Common myeloid progenitor, CD34-positive (primary cell): ENCODE measurements around the gene OR13J1.
A peak's percentile ranks its signal among the peaks of the same experiment; 100 is the strongest.
"Not testable (repeated sequence)": the region's sequence is repeated elsewhere in the genome, so short reads cannot be mapped to it uniquely, and the experiment has no call there.

Source experiments
- CTCF ChIA-PET: fragments of 350-600 bp; sonication (Branson Sonifier 250); formaldehyde crosslinking; loops from one replicate; lab custom pipeline; 2021; ENCODE audit warnings: antibody characterized with exemption; lab: Charles Lee
- POLR2A ChIA-PET: fragments of 350-600 bp; sonication (Branson Sonifier 250); formaldehyde crosslinking; loops from one replicate; lab custom pipeline; 2021; ENCODE audit warnings: antibody characterized with exemption; lab: Charles Lee
- DNase-seq, 3 donors: peaks; one replicate each; pipeline versions ENCODE4 v3.0.0 to v3.0.0-alpha.2; 2013
- H3K27ac ChIP-seq, 2 experiments: 1 replicate in 1 of 2; 2 replicates in 1 of 2; pipeline ENCODE4 v1.7.0; 2013; ENCODE audit warnings: inconsistent platforms in 2 of 2, low read length in 2 of 2, mild to moderate bottlenecking in 2 of 2, low read depth in 1 of 2, moderate library complexity in 1 of 2; ENCODE audit not compliant: severe bottlenecking in 2 of 2, insufficient read depth in 1 of 2, poor library complexity in 1 of 2
- H3K27me3 ChIP-seq, 5 experiments: replicated peaks in 2 of 5; 1 replicate in 3 of 5; 2 replicates in 2 of 5; pipeline versions ENCODE4 v1.6.1 to v1.7.0; 2013; ENCODE audit warnings: low read length in 4 of 5, mild to moderate bottlenecking in 2 of 5, moderate library complexity in 2 of 5, inconsistent platforms in 1 of 5; ENCODE audit not compliant: insufficient read depth in 5 of 5, control insufficient read depth in 4 of 5
- H3K36me3 ChIP-seq, 4 experiments: 1 replicate in 2 of 4; 2 replicates in 2 of 4; pipeline versions ENCODE4 v1.6.1 to v1.7.0; 2013; ENCODE audit warnings: low read length in 3 of 4, control low read depth in 1 of 4, mild to moderate bottlenecking in 1 of 4; ENCODE audit not compliant: control insufficient read depth in 4 of 4, insufficient read depth in 4 of 4
- H3K4me1 ChIP-seq, 4 experiments: 1 replicate in 3 of 4; 2 replicates in 1 of 4; pipeline versions ENCODE4 v1.6.1 to v1.7.1; 2013; ENCODE audit warnings: low read length in 3 of 4, mild to moderate bottlenecking in 3 of 4, control low read depth in 1 of 4, inconsistent platforms in 1 of 4, moderate library complexity in 1 of 4; ENCODE audit not compliant: control insufficient read depth in 4 of 4, insufficient read depth in 4 of 4; ENCODE audit errors: control extremely low read depth in 1 of 4
- H3K4me3 ChIP-seq, 7 experiments: 1 replicate in 4 of 7; 2 replicates in 3 of 7; pipeline versions ENCODE4 v1.5.1 to v1.7.0; 2013; ENCODE audit warnings: mild to moderate bottlenecking in 7 of 7, low read length in 6 of 7, moderate library complexity in 6 of 7, inconsistent platforms in 2 of 7, low read depth in 2 of 7, control low read depth in 1 of 7; ENCODE audit not compliant: insufficient read depth in 4 of 7, control insufficient read depth in 1 of 7; ENCODE audit errors: extremely low read depth in 1 of 7
- H3K9me3 ChIP-seq, 5 experiments: 1 replicate in 4 of 5; 2 replicates in 1 of 5; pipeline versions ENCODE4 v1.6.1 to v1.7.1; 2013; ENCODE audit warnings: low read length in 4 of 5, mild to moderate bottlenecking in 2 of 5, inconsistent platforms in 1 of 5, low read depth in 1 of 5, moderate library complexity in 1 of 5; ENCODE audit not compliant: control insufficient read depth in 4 of 5, insufficient read depth in 2 of 5; ENCODE audit errors: control extremely low read depth in 1 of 5
- WGBS: methylation state at CpG from one replicate; pipeline ENCODE4 v1.1.5; 2013; ENCODE audit not compliant: insufficient coverage; 5-methylcytosine and 5-hydroxymethylcytosine counted together

OR13J1 gene

DNA sequence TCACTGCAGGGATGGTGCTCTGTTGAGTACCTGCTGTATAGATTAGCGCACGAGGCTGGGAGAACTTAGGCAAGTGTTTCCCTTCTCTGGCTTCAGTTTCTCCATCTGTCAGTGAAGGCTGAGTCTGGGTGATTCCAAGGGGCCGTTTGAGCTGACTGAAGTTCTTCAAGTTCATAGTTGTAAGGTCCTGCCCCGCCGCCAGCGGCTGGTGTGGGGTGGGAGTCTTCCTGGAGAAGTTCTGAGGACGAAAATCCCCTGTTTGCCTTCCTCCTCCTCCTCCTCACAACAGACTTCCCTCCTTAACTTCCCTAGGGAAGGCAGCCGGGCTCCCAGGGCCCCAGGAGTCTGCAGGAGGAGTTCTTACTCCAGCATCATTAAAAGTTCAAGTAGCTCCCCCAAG, 34.1 kb upstream of the OR13J1 start:
- Histone ChIP-seq H3K9me3 (no peaks in the 10 kb centered on the region), H3K36me3 (no peaks in the 10 kb centered on the region), H3K4me1 (peaks cover 2 to 39% (median 26%) of the 10 kb centered on the region in 4 experiments), H3K27me3 (peaks cover 0 to 3% (median 0%) of the 10 kb centered on the region in 5 experiments), H3K4me3 (no peak overlapping the region), H3K27ac (no peak overlapping the region)
- WGBS = 85% methylated on average over 3 of the region's 8 CpGs
- ChIA-PET CTCF (interaction anchor here (1.3 to 9.6 kb wide), 4 partner anchors 13 to 114 kb away, joined by 3 to 104 read pairs (median 13); no protein-coding TSS in a partner anchor), POLR2A (no interaction called here)
- no peak for DNase-seq

GRCh38 chr9:35903049-35903448, 32.8 kb upstream of the OR13J1 start:
- no peaks in the 10 kb centered on the region for H3K36me3 ChIP-seq
- 58% methylated on average over 2 of the region's 3 CpGs for WGBS
- no peak overlapping the region for H3K4me3 ChIP-seq
- ChIA-PET CTCF (interaction anchor here (0.7 to 9.6 kb wide), 22 partner anchors 9 to 221 kb away, joined by 3 to 104 read pairs (median 4); no protein-coding TSS in a partner anchor), POLR2A (no interaction called here)
- peaks cover 0 to 26% (median 13%) of the 10 kb centered on the region in 4 experiments for H3K4me1 ChIP-seq
- peak; percentile 49 to 69 (median 69) for DNase-seq
- H3K27ac ChIP-seq = no peak overlapping the region
- no peaks in the 10 kb centered on the region for H3K9me3 ChIP-seq
- peaks cover 0 to 3% (median 0%) of the 10 kb centered on the region in 5 experiments for H3K27me3 ChIP-seq

DNA sequence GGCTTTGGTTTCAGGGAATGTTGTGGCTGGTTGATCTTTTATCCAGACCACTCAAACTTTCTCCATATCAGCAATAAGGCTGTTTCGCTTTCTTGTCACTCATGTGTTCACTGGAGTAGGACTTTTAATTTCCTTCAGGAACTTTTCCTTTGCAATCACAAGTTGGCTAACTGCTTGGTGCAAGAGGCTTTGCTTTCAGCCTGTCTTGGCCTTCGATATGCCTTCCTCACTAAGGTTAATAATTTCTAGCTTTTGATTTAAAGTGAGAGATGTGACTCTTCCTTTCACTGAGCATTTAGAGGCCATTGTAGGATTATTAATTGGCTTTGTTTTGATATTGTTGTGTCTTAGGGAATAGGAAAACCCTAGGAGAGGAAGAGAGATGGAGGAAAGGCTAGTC, 28.8 kb upstream of the OR13J1 start:
- POLR2A ChIA-PET = no interaction called here
- CTCF ChIA-PET = interaction anchor here (1.2 to 3.1 kb wide), 4 partner anchors 12 to 56 kb away, joined by 3 to 16 read pairs (median 9); no protein-coding TSS in a partner anchor
- WGBS = 80% methylated on average over 1 of the region's 2 CpGs

DNA sequence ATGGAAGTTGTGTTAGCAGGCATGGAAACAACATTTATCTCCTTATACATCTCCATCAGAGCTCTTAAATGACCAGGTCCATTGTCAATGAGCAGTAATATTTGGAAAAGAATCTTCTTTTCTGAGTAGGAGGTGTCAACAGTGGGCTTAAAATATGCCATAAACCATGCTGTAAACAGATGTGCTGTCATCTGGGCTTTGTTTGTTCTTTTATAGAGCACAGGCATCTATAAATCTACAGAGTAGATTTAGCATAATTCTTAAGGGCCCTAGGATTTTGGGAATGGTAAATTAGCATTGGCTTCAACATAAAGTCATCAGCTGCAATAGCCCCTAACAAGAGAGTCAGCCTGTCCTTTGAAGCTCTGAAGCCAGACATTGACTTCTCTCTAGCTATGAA, 28.1 kb upstream of the OR13J1 start:
- DNase-seq = no peak
- Histone ChIP-seq H3K4me1 (peaks cover 0 to 2% (median 0%) of the 10 kb centered on the region in 4 experiments), H3K27me3 (peaks cover 0 to 5% (median 3%) of the 10 kb centered on the region in 5 experiments), H3K27ac (no peak overlapping the region), H3K36me3 (no peaks in the 10 kb centered on the region), H3K4me3 (no peak overlapping the region), H3K9me3 (no peaks in the 10 kb centered on the region)
- CTCF ChIA-PET = interaction anchor here (0.8 to 3.1 kb wide), 6 partner anchors 13 to 72 kb away, joined by 3 to 16 read pairs (median 7); no protein-coding TSS in a partner anchor
- POLR2A ChIA-PET = no interaction called here

More for the DNA sequence above, 28.8 kb upstream of the OR13J1 start:
- no peaks in the 10 kb centered on the region for H3K36me3 ChIP-seq
- H3K27me3 ChIP-seq = peaks cover 0 to 5% (median under 1%) of the 10 kb centered on the region in 5 experiments
- H3K4me3 ChIP-seq = no peak overlapping the region
- peaks cover 0 to 2% (median 0%) of the 10 kb centered on the region in 4 experiments for H3K4me1 ChIP-seq
- no peak overlapping the region for H3K27ac ChIP-seq
- no peaks in the 10 kb centered on the region for H3K9me3 ChIP-seq
- no peak for DNase-seq

- H3K4me3 ChIP-seq, H3K9me3 ChIP-seq, POLR2A ChIA-PET, H3K27ac ChIP-seq, H3K27me3 ChIP-seq, H3K36me3 ChIP-seq, H3K4me1 ChIP-seq, DNase-seq: not testable (repeated sequence)
- WGBS = no CpG with 5 or more reads among the region's 7 CpGs
- CTCF ChIA-PET = interaction anchor here (0.8 to 3.1 kb wide), 10 partner anchors 9 to 71 kb away, joined by 3 to 16 read pairs (median 4); no protein-coding TSS in a partner anchor
These were observed 27.3 kb upstream of the OR13J1 start for GRCh38 chr9:35897376-35898099.

GRCh38 chr9:35896570-35896969, 26.4 kb upstream of the OR13J1 start:
- 100% methylated on average over 1 of the region's 2 CpGs for WGBS
- POLR2A ChIA-PET = no interaction called here
- Histone ChIP-seq H3K4me3 (no peak overlapping the region), H3K27me3 (peaks cover 0 to 8% (median 3%) of the 10 kb centered on the region in 5 experiments), H3K27ac (no peak overlapping the region), H3K4me1 (peaks cover 0 to 1% (median 0%) of the 10 kb centered on the region in 4 experiments), H3K9me3 (no peaks in the 10 kb centered on the region), H3K36me3 (no peaks in the 10 kb centered on the region)
- CTCF ChIA-PET = interaction anchor here (1.1 to 3.1 kb wide), 7 partner anchors 8 to 59 kb away, joined by 3 to 16 read pairs (median 5); no protein-coding TSS in a partner anchor
- DNase-seq = no peak

GRCh38 chr9:35892051-35892450, 21.9 kb upstream of the OR13J1 start:
- POLR2A ChIA-PET = no interaction called here
- Histone ChIP-seq H3K27ac (no peak overlapping the region), H3K9me3 (no peaks in the 10 kb centered on the region), H3K4me1 (peaks cover 0 to 8% (median 0%) of the 10 kb centered on the region in 4 experiments), H3K36me3 (no peaks in the 10 kb centered on the region), H3K27me3 (peaks cover 0 to 9% (median 3%) of the 10 kb centered on the region in 5 experiments), H3K4me3 (no peak overlapping the region)
- CTCF ChIA-PET = interaction anchor here (1.0 to 1.9 kb wide), 8 partner anchors 10 to 130 kb away, joined by 3 to 10 read pairs (median 4); no protein-coding TSS in a partner anchor
- DNase-seq = no peak
- 100% methylated on average over 1 of the region's 1 CpG for WGBS
